Progenitor cell of endocrine pancreas (in vitro differentiated cells): ENCODE results near the gene MAPK13. TPM values are rescaled to one million over a fixed set of nuclear protein-coding genes. Genes with fewer than 3 reads are reported as not detected.

ENCODE experiments used
- DNase-seq: peaks from one replicate; pipeline ENCODE4 v3.0.0; 2021; ENCODE audit warnings: low spot score; ENCODE audit not compliant: unreplicated experiment
- H3K27ac Mint-ChIP-seq: 2 replicates; pipeline ENCODE4 v1.8.0; 2021; ENCODE audit warnings: mild to moderate bottlenecking, moderate library complexity, mixed read lengths
- H3K27me3 Mint-ChIP-seq: 2 replicates; pipeline ENCODE4 v1.8.0; 2021; ENCODE audit warnings: mixed read lengths
- H3K36me3 Mint-ChIP-seq: 2 replicates; pipeline ENCODE4 v1.8.0; 2022; ENCODE audit warnings: mixed read lengths; ENCODE audit not compliant: insufficient read depth
- H3K4me1 Mint-ChIP-seq: 2 replicates; pipeline ENCODE4 v1.8.0; 2021; ENCODE audit warnings: low read depth, mixed read lengths
- H3K4me3 Mint-ChIP-seq: 2 replicates; pipeline ENCODE4 v1.8.0; 2021; ENCODE audit warnings: low read depth, mild to moderate bottlenecking, moderate library complexity, mixed read lengths
- H3K9me3 Mint-ChIP-seq: 2 replicates; pipeline ENCODE4 v1.8.0; 2021; ENCODE audit warnings: low read depth, mixed read lengths
- CTCF ChIP-seq: fragments of 200-600 bp; sonication (generic); IDR thresholded peaks from one replicate; pipeline ENCODE4 v1.5.0; 2021; ENCODE audit warnings: antibody characterized with exemption, mild to moderate bottlenecking; ENCODE audit not compliant: unreplicated experiment
- total RNA-seq: library from RNA; stranded (reverse); gene quantifications from 2 replicates; pipeline ENCODE4 v1.2.1, GENCODE V29; 2021

The MAPK13 gene
- total RNA-seq, 1 donor from 2014 or later: 41.2 TPM

- peaks cover 11% of the 10 kb centered on the region for H3K4me1 Mint-ChIP-seq
- H3K36me3 Mint-ChIP-seq: peaks cover 21% of the 10 kb centered on the region
- no peak overlapping the region for H3K27ac Mint-ChIP-seq
- H3K27me3 Mint-ChIP-seq: peaks cover 3% of the 10 kb centered on the region
- TF ChIP-seq CTCF: no peak
- no peak for DNase-seq
- no peaks in the 10 kb centered on the region for H3K9me3 Mint-ChIP-seq
- H3K4me3 Mint-ChIP-seq: no peak overlapping the region
Observed at GRCh38 chr6:36136551-36136950, 6.2 kb downstream of the MAPK13 start.

GRCh38 chr6:36138667-36139066, 8.4 kb downstream of the MAPK13 start:
- TF ChIP-seq CTCF: no peak
- DNase-seq: no peak
- Mint-ChIP-seq H3K9me3 (no peaks in the 10 kb centered on the region), H3K27ac (no peak overlapping the region), H3K4me3 (no peak overlapping the region), H3K27me3 (peaks cover 2% of the 10 kb centered on the region), H3K36me3 (peaks cover 20% of the 10 kb centered on the region), H3K4me1 (peaks cover 4% of the 10 kb centered on the region)

GRCh38 chr6:36139431-36139830, 9.1 kb downstream of the MAPK13 start:
- Mint-ChIP-seq H3K27ac (no peak overlapping the region), H3K4me3 (no peak overlapping the region), H3K9me3 (no peaks in the 10 kb centered on the region), H3K36me3 (peaks cover 16% of the 10 kb centered on the region), H3K27me3 (no peaks in the 10 kb centered on the region), H3K4me1 (peaks cover 4% of the 10 kb centered on the region)
- DNase-seq: no peak
- TF ChIP-seq CTCF: peak; percentile 41

GRCh38 chr6:36139991-36140710, 9.8 kb downstream of the MAPK13 start:
- no peak for DNase-seq
- H3K4me1 Mint-ChIP-seq: peaks cover 4% of the 10 kb centered on the region
- no peaks in the 10 kb centered on the region for H3K9me3 Mint-ChIP-seq
- no peak for TF ChIP-seq CTCF
- H3K27me3 Mint-ChIP-seq: no peaks in the 10 kb centered on the region
- no peak overlapping the region for H3K4me3 Mint-ChIP-seq
- H3K27ac Mint-ChIP-seq: no peak overlapping the region
- H3K36me3 Mint-ChIP-seq: peaks cover 15% of the 10 kb centered on the region

- Mint-ChIP-seq H3K36me3 (peaks cover 11% of the 10 kb centered on the region), H3K27ac (no peak overlapping the region), H3K4me3 (no peak overlapping the region), H3K4me1 (peaks cover 4% of the 10 kb centered on the region), H3K9me3 (no peaks in the 10 kb centered on the region), H3K27me3 (no peaks in the 10 kb centered on the region)
- DNase-seq: no peak
- TF ChIP-seq CTCF: no peak
Observed at GRCh38 chr6:36141091-36141490, 10.8 kb downstream of the MAPK13 start.
